Loucy (cell line): ENCODE data around the gene PRKAB1.

Source experiments
- EZH2phosphoT487 ChIP-seq: fragments of 200-600 bp; IDR thresholded peaks from 2 replicates; pipeline ENCODE4 v1.6.1; 2018; ENCODE audit warnings: antibody characterized with exemption, mild to moderate bottlenecking, moderate library complexity, borderline replicate concordance
- TF ChIP-seq, protein P1 (sequence below): fragments of 200-600 bp; sonication (generic); conservative IDR thresholded peaks from 2 replicates; pipeline ENCODE4 v1.5.1; 2014; ENCODE audit warnings: mild to moderate bottlenecking, antibody characterized with exemption, low read length

- TF ChIP-seq, protein P1, sequence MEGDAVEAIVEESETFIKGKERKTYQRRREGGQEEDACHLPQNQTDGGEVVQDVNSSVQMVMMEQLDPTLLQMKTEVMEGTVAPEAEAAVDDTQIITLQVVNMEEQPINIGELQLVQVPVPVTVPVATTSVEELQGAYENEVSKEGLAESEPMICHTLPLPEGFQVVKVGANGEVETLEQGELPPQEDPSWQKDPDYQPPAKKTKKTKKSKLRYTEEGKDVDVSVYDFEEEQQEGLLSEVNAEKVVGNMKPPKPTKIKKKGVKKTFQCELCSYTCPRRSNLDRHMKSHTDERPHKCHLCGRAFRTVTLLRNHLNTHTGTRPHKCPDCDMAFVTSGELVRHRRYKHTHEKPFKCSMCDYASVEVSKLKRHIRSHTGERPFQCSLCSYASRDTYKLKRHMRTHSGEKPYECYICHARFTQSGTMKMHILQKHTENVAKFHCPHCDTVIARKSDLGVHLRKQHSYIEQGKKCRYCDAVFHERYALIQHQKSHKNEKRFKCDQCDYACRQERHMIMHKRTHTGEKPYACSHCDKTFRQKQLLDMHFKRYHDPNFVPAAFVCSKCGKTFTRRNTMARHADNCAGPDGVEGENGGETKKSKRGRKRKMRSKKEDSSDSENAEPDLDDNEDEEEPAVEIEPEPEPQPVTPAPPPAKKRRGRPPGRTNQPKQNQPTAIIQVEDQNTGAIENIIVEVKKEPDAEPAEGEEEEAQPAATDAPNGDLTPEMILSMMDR: no peak
- no peak for TF ChIP-seq EZH2phosphoT487
Observed at GRCh38 chr12:119661882-119662281, 6.1 kb upstream of the PRKAB1 start.
